Measurements from ENCODE around the gene SDHAF3.

- TF ChIP-seq POLR2AphosphoS5 (IDR thresholded peaks at IDR 0.05; ENCODE audit: low read depth, low read length), result no peak
- no peak for TF ChIP-seq TAF1 (IDR thresholded peaks at IDR 0.05; ENCODE audit: borderline replicate concordance, insufficient read depth, low read length)
- TF ChIP-seq REST (IDR thresholded peaks at IDR 0.05; ENCODE audit: insufficient read depth in 1 of 2, low read depth in 2 of 2, low read length in 2 of 2), result no peak
These were observed 9.1 kb downstream of the SDHAF3 start for GRCh38 chr7:97126483-97127171.
